Measurements from ENCODE around the gene SCAMP4. TPM values are rescaled to one million over a fixed set of nuclear protein-coding genes. Genes with fewer than 3 reads are reported as not detected.
"Not testable (repeated sequence)": the region's sequence is repeated elsewhere in the genome, so short reads cannot be mapped to it uniquely, and the experiment has no call there.

Gene SCAMP4
- total RNA-seq, 1 experiment from 2014 or later: 18.4 TPM

DNA sequence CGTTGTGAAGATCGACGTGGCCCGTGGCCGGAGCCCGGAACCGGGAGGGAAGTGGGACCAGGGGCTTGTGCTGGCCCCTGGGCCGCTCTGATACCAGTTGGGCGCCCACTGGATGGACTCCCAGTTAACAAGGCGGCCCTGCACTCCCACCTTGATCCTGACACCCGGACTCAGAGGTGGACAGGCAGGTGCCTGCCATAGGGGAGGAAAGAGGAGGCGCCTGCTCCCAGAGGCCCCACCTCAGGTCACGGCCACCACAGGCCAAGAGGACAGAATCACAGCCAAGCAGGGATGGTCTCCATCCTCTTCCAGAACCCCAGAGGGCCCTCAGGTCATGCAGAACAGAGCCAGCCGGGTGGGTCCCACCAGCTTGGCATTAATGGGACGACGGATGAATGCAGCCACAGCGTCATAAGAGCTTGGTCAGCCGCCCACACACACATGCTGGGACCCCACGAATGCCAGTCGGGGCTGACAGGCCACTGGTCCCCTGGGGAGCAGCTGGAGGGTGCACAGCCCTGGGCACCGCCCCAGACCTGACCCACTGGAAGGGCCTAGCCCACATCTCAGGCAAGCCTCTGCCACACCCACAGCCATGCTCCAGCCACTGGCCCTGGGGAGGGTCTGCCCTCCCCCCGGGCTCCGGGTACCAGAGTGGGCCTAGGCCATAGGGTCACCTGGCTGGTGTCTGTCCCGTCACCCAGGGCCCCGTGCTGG is 32.2 kb upstream of the SCAMP4 start:
- peaks cover 28% of the 10 kb centered on the region; the same call in 1 of the 2 replicates for H4K20me1 ChIP-seq (ENCODE audit: insufficient read depth, low read depth, low read length)
- no peaks in the 10 kb centered on the region for H3K9me2 ChIP-seq (replicated peaks; ENCODE audit: insufficient read depth, low read length)
- H3K79me2 ChIP-seq (ENCODE audit: low read length): peaks cover 55% of the 10 kb centered on the region
- no peaks in the 10 kb centered on the region for H3K27me3 ChIP-seq (ENCODE audit: low read length)
- no peak overlapping the region for H3K9ac ChIP-seq (ENCODE audit: low read length)
- no peaks in the 10 kb centered on the region; the same call in 1 of the 2 replicates for H3K36me3 ChIP-seq (ENCODE audit: insufficient read depth, low read length)
- no peaks in the 10 kb centered on the region for H3K9me3 ChIP-seq (ENCODE audit: low read length)
- H3K4me1 ChIP-seq (ENCODE audit: low read length): peaks cover 18% of the 10 kb centered on the region
- no peak overlapping the region for H3K27ac ChIP-seq (ENCODE audit: low read length)
- H3K4me2 ChIP-seq (ENCODE audit: low read depth, low read length, poor library complexity, severe bottlenecking): no peak overlapping the region
- no peak for DNase-seq
- no peak overlapping the region for H3K4me3 ChIP-seq (ENCODE audit: low read length)
- no peak overlapping the region for H2AFZ ChIP-seq (ENCODE audit: low read length)

- Histone ChIP-seq H3K4me3 (ENCODE audit: low read length) (peak overlapping the region; percentile 93), H3K36me3 (ENCODE audit: insufficient read depth, low read length) (no peaks in the 10 kb centered on the region; the same call in 1 of the 2 replicates), H3K9ac (ENCODE audit: low read length) (peak overlapping the region; percentile 94), H3K9me2 (replicated peaks; ENCODE audit: insufficient read depth, low read length) (no peaks in the 10 kb centered on the region), H3K27me3 (ENCODE audit: low read length) (no peaks in the 10 kb centered on the region), H3K79me2 (ENCODE audit: low read length) (peaks cover 53% of the 10 kb centered on the region), H3K27ac (ENCODE audit: low read length) (peak overlapping the region; percentile 43; the same call in 1 of the 2 replicates), H4K20me1 (ENCODE audit: insufficient read depth, low read depth, low read length) (peaks cover 28% of the 10 kb centered on the region; the same call in 1 of the 2 replicates), H3K4me2 (ENCODE audit: low read depth, low read length, poor library complexity, severe bottlenecking) (peak overlapping the region; percentile 89), H2AFZ (ENCODE audit: low read length) (no peak overlapping the region), H3K9me3 (ENCODE audit: low read length) (no peaks in the 10 kb centered on the region), H3K4me1 (ENCODE audit: low read length) (peaks cover 18% of the 10 kb centered on the region)
- DNase-seq: no peak
Measured at GRCh38 chr19:1873524-1874473, 31.4 kb upstream of the SCAMP4 start.

DNA sequence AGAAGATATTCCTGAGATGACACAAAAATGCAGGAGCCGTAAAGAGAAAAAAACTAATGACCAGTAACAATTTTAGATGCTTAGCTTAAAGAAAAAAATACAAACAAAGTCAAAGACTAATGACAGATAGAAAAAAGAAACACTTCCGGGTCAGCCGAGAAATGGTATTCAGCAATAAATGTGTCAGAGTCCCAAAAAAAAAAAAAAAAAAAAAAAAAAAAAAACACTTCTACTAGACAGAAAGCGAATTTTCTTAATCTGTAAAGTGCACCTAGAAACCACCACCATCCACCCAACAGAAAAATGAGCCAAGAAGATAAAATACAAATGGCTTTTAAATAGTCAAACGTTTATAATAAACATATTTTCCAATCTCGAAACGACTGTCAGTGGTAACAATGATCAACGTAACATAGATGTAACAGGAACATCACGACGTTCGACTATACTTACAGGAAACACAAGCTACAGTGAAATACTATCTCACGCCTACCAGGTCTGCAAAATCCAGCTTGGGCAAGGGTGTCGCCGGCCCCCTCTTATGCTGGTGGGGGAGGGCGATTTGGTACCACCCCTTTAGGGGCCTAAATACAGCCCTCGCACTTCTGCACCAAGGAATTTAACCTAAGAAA is 30.5 kb upstream of the SCAMP4 start:
- H3K27ac ChIP-seq (ENCODE audit: low read length): peak overlapping the region; percentile 43
- H3K9me2 ChIP-seq (replicated peaks; ENCODE audit: insufficient read depth, low read length): no peaks in the 10 kb centered on the region
- peaks cover 51% of the 10 kb centered on the region for H3K79me2 ChIP-seq (ENCODE audit: low read length)
- H3K4me1 ChIP-seq (ENCODE audit: low read length): peaks cover 18% of the 10 kb centered on the region
- peak overlapping the region; percentile 93 for H3K4me3 ChIP-seq (ENCODE audit: low read length)
- DNase-seq: peak; percentile 64
- no peaks in the 10 kb centered on the region; the same call in 1 of the 2 replicates for H3K36me3 ChIP-seq (ENCODE audit: insufficient read depth, low read length)
- H3K27me3 ChIP-seq (ENCODE audit: low read length): no peaks in the 10 kb centered on the region
- no peak overlapping the region for H2AFZ ChIP-seq (ENCODE audit: low read length)
- H3K4me2 ChIP-seq (ENCODE audit: low read depth, low read length, poor library complexity, severe bottlenecking): peak overlapping the region; percentile 89
- H3K9me3 ChIP-seq (ENCODE audit: low read length): no peaks in the 10 kb centered on the region
- peaks cover 28% of the 10 kb centered on the region; the same call in 1 of the 2 replicates for H4K20me1 ChIP-seq (ENCODE audit: insufficient read depth, low read depth, low read length)
- peak overlapping the region; percentile 94 for H3K9ac ChIP-seq (ENCODE audit: low read length)

DNA sequence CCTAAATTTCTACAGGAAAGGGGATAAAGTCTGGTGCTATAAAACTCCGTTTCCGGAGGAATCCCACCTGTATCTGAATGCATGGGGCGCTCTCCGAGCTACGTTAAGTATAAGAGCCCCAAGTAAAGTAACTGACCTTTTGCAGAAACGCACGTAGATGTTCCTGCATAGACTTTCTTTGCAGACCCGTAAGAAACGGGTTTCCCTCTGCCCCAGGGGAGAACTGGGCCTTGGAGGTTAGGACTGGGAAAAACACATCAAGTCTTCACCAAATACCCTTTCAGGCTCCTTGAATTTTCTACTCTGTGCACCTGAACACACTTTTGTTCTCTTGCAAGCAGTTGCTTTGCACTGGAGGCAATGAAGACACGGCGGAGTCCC is 29.9 kb upstream of the SCAMP4 start:
- H3K4me2 ChIP-seq (ENCODE audit: low read depth, low read length, poor library complexity, severe bottlenecking): peak overlapping the region; percentile 89
- H2AFZ ChIP-seq (ENCODE audit: low read length); H3K36me3 ChIP-seq (ENCODE audit: insufficient read depth, low read length); H3K9me3 ChIP-seq (ENCODE audit: low read length); H3K9me2 ChIP-seq (replicated peaks; ENCODE audit: insufficient read depth, low read length); H3K27me3 ChIP-seq (ENCODE audit: low read length): not testable (repeated sequence)
- DNase-seq: peak; percentile 47
- H3K9ac ChIP-seq (ENCODE audit: low read length): peak overlapping the region; percentile 94
- H3K4me1 ChIP-seq (ENCODE audit: low read length): peaks cover 18% of the 10 kb centered on the region
- peaks cover 28% of the 10 kb centered on the region; the same call in 1 of the 2 replicates for H4K20me1 ChIP-seq (ENCODE audit: insufficient read depth, low read depth, low read length)
- peak overlapping the region; percentile 43 for H3K27ac ChIP-seq (ENCODE audit: low read length)
- peaks cover 52% of the 10 kb centered on the region for H3K79me2 ChIP-seq (ENCODE audit: low read length)
- peak overlapping the region; percentile 93 for H3K4me3 ChIP-seq (ENCODE audit: low read length)

GRCh38 chr19:1875646-1876495 is 29.3 kb upstream of the SCAMP4 start:
- peaks cover 18% of the 10 kb centered on the region for H3K4me1 ChIP-seq (ENCODE audit: low read length)

GRCh38 chr19:1876496-1877279 is 28.5 kb upstream of the SCAMP4 start:
- H3K9me2 ChIP-seq (replicated peaks; ENCODE audit: insufficient read depth, low read length); H2AFZ ChIP-seq (ENCODE audit: low read length); H3K9me3 ChIP-seq (ENCODE audit: low read length); H3K27ac ChIP-seq (ENCODE audit: low read length); H3K27me3 ChIP-seq (ENCODE audit: low read length); H3K36me3 ChIP-seq (ENCODE audit: insufficient read depth, low read length): not testable (repeated sequence)
- Histone ChIP-seq H3K4me2 (ENCODE audit: low read depth, low read length, poor library complexity, severe bottlenecking) (peak overlapping the region; percentile 89), H3K79me2 (ENCODE audit: low read length) (peaks cover 48% of the 10 kb centered on the region), H4K20me1 (ENCODE audit: insufficient read depth, low read depth, low read length) (peaks cover 31% of the 10 kb centered on the region; the same call in 1 of the 2 replicates), H3K4me3 (ENCODE audit: low read length) (peak overlapping the region; percentile 93; the same call in 1 of the 2 replicates), H3K9ac (ENCODE audit: low read length) (peak overlapping the region; percentile 94), H3K4me1 (ENCODE audit: low read length) (peaks cover 18% of the 10 kb centered on the region)
- peak; percentile 27 for DNase-seq

More at GRCh38 chr19:1875646-1876495, 29.3 kb upstream of the SCAMP4 start:
- Histone ChIP-seq H3K27ac (ENCODE audit: low read length) (peak overlapping the region; percentile 43; the same call in 1 of the 2 replicates), H2AFZ (ENCODE audit: low read length) (no peak overlapping the region), H3K9ac (ENCODE audit: low read length) (peak overlapping the region; percentile 94), H3K27me3 (ENCODE audit: low read length) (no peaks in the 10 kb centered on the region), H3K4me3 (ENCODE audit: low read length) (peak overlapping the region; percentile 93), H4K20me1 (ENCODE audit: insufficient read depth, low read depth, low read length) (peaks cover 31% of the 10 kb centered on the region; the same call in 1 of the 2 replicates), H3K9me3 (ENCODE audit: low read length) (no peaks in the 10 kb centered on the region), H3K36me3 (ENCODE audit: insufficient read depth, low read length) (no peaks in the 10 kb centered on the region; the same call in 1 of the 2 replicates), H3K4me2 (ENCODE audit: low read depth, low read length, poor library complexity, severe bottlenecking) (peak overlapping the region; percentile 89), H3K79me2 (ENCODE audit: low read length) (peaks cover 55% of the 10 kb centered on the region), H3K9me2 (replicated peaks; ENCODE audit: insufficient read depth, low read length) (no peaks in the 10 kb centered on the region)
- peak; percentile 97 for DNase-seq

DNA sequence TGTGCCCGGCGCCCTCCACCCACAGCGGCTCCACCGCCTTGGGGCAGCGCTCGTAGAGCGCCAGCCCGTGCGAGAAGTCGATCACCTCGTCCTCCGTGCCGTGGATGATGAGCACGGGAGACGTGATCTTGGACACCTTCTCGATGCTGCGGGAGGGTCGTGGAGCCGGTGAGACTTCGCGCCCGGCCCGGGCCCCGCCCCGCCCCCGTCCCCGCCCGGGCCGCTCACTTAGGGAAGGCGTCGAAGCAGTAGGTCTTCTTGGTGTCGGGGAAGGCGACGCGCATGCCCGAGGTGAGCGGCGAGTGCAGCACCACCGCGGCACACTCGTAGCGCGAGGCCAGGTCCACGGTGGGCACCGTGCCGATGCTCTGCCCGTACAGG is 27.9 kb upstream of the SCAMP4 start:
- peaks cover 49% of the 10 kb centered on the region for H3K79me2 ChIP-seq (ENCODE audit: low read length)
- H3K36me3 ChIP-seq (ENCODE audit: insufficient read depth, low read length); H3K9ac ChIP-seq (ENCODE audit: low read length); H3K27ac ChIP-seq (ENCODE audit: low read length); H3K4me2 ChIP-seq (ENCODE audit: low read depth, low read length, poor library complexity, severe bottlenecking); H3K9me3 ChIP-seq (ENCODE audit: low read length); H3K4me3 ChIP-seq (ENCODE audit: low read length); H3K9me2 ChIP-seq (replicated peaks; ENCODE audit: insufficient read depth, low read length); H3K27me3 ChIP-seq (ENCODE audit: low read length); H2AFZ ChIP-seq (ENCODE audit: low read length): not testable (repeated sequence)
- peak; percentile 10 for DNase-seq
- peaks cover 19% of the 10 kb centered on the region for H3K4me1 ChIP-seq (ENCODE audit: low read length)
- peaks cover 30% of the 10 kb centered on the region; the same call in 1 of the 2 replicates for H4K20me1 ChIP-seq (ENCODE audit: insufficient read depth, low read depth, low read length)
